NT2/D1 (cell line): ENCODE measurements around the gene RSPH6A.

Experiments used
- SUZ12 ChIP-seq: IDR thresholded peaks from 2 replicates; pipeline ENCODE4 v1.6.1; 2011; ENCODE audit not compliant: insufficient read length, insufficient read depth; ENCODE audit errors: extremely low read depth
- YY1 ChIP-seq: IDR thresholded peaks from 2 replicates; pipeline ENCODE4 v1.6.1; 2011; ENCODE audit not compliant: insufficient read length, insufficient read depth
- ZNF274 ChIP-seq: IDR thresholded peaks from 2 replicates; pipeline ENCODE4 v1.6.1; 2011; ENCODE audit warnings: mild to moderate bottlenecking, low read depth, low read length

DNA sequence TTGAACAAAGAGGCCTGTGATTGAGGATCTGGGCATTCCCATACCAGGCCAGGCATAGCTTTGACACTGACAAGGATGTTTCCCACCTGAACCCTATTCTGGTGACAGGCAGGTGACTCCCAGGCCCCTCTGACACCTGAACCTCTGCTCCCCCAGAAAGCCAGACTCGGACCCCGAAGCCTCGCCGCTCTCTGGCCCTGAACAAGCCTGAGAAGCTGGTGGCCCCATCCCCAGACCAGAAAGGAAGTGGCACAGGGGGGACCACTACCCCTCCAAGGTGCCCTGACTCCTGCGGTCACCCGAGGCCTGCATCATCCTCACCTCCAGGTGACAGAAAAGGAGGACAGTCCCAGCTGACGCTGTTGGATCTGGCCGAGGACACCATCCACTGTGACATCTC lies 60.8 kb downstream of the RSPH6A start:
- TF ChIP-seq ZNF274 (no peak), SUZ12 (no peak), YY1 (no peak)
